Measurements from ENCODE around the gene LAMA3. TPM values are rescaled to one million over a fixed set of nuclear protein-coding genes. Genes with fewer than 3 reads are reported as not detected.

LAMA3 gene
- total RNA-seq, 1 experiment from 2014 or later: 5.6 TPM

DNA sequence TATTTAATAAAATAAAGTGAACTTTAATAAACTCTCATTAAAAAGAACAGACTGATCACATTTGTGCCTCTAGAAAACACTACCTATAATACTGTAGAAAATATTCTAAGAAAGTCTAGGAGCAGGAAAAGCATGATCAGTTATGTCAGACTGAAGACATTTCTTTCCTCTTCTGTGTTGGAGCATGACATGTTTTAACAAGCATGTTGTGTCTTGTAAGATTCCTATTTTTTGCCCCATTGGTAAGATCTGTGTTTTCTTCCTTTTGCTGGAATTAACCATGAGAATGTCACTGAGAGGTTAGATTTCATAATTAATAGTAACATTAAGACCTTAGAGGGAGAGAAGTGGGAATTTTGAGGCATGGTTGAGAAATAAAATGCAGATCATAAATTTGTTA lies 27.7 kb downstream of the LAMA3 start:
- Histone ChIP-seq H2AFZ (ENCODE audit: low read depth, low read length, poor library complexity, severe bottlenecking) (peak overlapping the region; percentile 63), H3K27me3 (ENCODE audit: insufficient read depth, low read length) (no peaks in the 10 kb centered on the region), H3K9ac (ENCODE audit: low read length) (no peak overlapping the region), H3K9me3 (ENCODE audit: control insufficient read depth in 1 of 2, insufficient read depth in 1 of 2, low read depth in 1 of 2, low read length in 2 of 2) (peaks cover 0 to 4% of the 10 kb centered on the region in 2 experiments; a peak in 1 of 4 replicates), H3K4me3 (replicated peaks in 1 of 2; ENCODE audit: low read depth in 1 of 2, low read length in 2 of 2) (no peak overlapping the region), H4K20me1 (ENCODE audit: insufficient read depth) (no peaks in the 10 kb centered on the region), H3K4me2 (ENCODE audit: low read length) (0 out of 2 replicates have a peak overlapping the region, but pooled peaks have one; percentile 62), H3K36me3 (ENCODE audit: control insufficient read depth in 1 of 2, insufficient read depth in 2 of 2, low read length in 2 of 2) (no peaks in the 10 kb centered on the region), H3K9me2 (ENCODE audit: insufficient read depth) (no peaks in the 10 kb centered on the region), H3K79me2 (ENCODE audit: insufficient read depth, low read length) (no peaks in the 10 kb centered on the region), H3K27ac (ENCODE audit: low read depth, low read length) (no peak overlapping the region), H3K4me1 (ENCODE audit: control insufficient read depth in 1 of 2, insufficient read depth in 2 of 2, low read length in 2 of 2) (peaks cover 22 to 45% of the 10 kb centered on the region in 2 experiments)
- DNase-seq (ENCODE audit: low read depth, low spot score) (no peak), ATAC-seq (no peak)
- BruUV-seq (replicated peaks): no TSS peak
- RAD21 ChIA-PET (ENCODE audit: low non-redundant PET in 1 of 2, low total read pairs in 2 of 2, uncharacterized antibody in 2 of 2, unreplicated experiment in 2 of 2): no interaction called here
- intact Hi-C loops (cut with micrococcal nuclease): no loop called here
- POLR2A ChIA-PET: no interaction called here
- CTCF ChIA-PET: no interaction called here
- TF ChIP-seq SRF (IDR thresholded peaks at IDR 0.05; ENCODE audit: low read depth): no peak
- TF ChIP-seq, protein P1, sequence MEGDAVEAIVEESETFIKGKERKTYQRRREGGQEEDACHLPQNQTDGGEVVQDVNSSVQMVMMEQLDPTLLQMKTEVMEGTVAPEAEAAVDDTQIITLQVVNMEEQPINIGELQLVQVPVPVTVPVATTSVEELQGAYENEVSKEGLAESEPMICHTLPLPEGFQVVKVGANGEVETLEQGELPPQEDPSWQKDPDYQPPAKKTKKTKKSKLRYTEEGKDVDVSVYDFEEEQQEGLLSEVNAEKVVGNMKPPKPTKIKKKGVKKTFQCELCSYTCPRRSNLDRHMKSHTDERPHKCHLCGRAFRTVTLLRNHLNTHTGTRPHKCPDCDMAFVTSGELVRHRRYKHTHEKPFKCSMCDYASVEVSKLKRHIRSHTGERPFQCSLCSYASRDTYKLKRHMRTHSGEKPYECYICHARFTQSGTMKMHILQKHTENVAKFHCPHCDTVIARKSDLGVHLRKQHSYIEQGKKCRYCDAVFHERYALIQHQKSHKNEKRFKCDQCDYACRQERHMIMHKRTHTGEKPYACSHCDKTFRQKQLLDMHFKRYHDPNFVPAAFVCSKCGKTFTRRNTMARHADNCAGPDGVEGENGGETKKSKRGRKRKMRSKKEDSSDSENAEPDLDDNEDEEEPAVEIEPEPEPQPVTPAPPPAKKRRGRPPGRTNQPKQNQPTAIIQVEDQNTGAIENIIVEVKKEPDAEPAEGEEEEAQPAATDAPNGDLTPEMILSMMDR (IDR thresholded peaks at IDR 0.05 in 2 of 3, conservative IDR thresholded peaks at IDR 0.05 in 1 of 3; ENCODE audit: borderline replicate concordance in 1 of 3, insufficient read depth in 1 of 3, low read depth in 2 of 3, low read length in 2 of 3): no peak
- TF ChIP-seq TCF7L2 (IDR thresholded peaks at IDR 0.05; ENCODE audit: borderline replicate concordance, extremely low read depth, insufficient read depth, insufficient read length): no peak
- TF ChIP-seq CBX3 (IDR thresholded peaks at IDR 0.05; ENCODE audit: low read depth): no peak
- TF ChIP-seq, protein P2, sequence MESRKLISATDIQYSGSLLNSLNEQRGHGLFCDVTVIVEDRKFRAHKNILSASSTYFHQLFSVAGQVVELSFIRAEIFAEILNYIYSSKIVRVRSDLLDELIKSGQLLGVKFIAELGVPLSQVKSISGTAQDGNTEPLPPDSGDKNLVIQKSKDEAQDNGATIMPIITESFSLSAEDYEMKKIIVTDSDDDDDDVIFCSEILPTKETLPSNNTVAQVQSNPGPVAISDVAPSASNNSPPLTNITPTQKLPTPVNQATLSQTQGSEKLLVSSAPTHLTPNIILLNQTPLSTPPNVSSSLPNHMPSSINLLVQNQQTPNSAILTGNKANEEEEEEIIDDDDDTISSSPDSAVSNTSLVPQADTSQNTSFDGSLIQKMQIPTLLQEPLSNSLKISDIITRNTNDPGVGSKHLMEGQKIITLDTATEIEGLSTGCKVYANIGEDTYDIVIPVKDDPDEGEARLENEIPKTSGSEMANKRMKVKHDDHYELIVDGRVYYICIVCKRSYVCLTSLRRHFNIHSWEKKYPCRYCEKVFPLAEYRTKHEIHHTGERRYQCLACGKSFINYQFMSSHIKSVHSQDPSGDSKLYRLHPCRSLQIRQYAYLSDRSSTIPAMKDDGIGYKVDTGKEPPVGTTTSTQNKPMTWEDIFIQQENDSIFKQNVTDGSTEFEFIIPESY (IDR thresholded peaks at IDR 0.05; ENCODE audit: extremely low read depth, insufficient replicate concordance, low read length): no peak
- TF ChIP-seq EGR1 (IDR thresholded peaks at IDR 0.05; ENCODE audit: low read depth): no peak
- no peak for TF ChIP-seq FOSL1 (IDR thresholded peaks at IDR 0.05; ENCODE audit: low read depth)

Measured in HCT116 (cell line).